ENCODE measurements around the gene CFAP20DC.
A peak's percentile ranks its signal among the peaks of the same experiment; 100 is the strongest.

Gene CFAP20DC

DNA sequence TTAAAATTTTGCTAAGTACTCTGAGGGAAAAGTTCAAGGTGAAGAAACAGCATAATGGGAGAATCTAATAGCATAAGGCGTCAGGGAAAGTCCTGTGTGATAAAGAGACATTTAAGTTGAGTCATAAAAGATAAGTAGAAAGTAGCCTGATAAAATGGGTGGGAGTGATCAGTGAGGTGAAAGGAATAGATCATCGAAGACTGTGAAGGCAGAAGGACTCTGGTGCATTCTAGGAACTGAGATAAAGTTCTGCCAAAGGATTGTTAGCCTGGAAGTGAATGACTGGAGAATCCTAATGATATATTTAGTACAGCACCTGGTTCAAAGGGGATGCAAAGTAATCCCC is 149.9 kb downstream of the CFAP20DC start:
- H3K4ac ChIP-seq (ENCODE audit: low read depth in 1 of 2, low read length in 2 of 2), result no peak overlapping the region
- no peak overlapping the region for H3K9ac ChIP-seq (ENCODE audit: low read length)
- no peak overlapping the region for H2BK5ac ChIP-seq (ENCODE audit: low read depth, low read length, poor library complexity, severe bottlenecking)
- no peak overlapping the region for H4K91ac ChIP-seq (ENCODE audit: low read length)
- H3K36me3 ChIP-seq (ENCODE audit: control insufficient read depth in 1 of 2, insufficient read depth in 2 of 2, low read depth in 1 of 2, low read length in 2 of 2), result no peaks in the 10 kb centered on the region
- DNase-seq, result no peak
- no peaks in the 10 kb centered on the region for H3K79me1 ChIP-seq (replicated peaks; ENCODE audit: low read length, poor library complexity, severe bottlenecking)
- no peak overlapping the region for H2BK12ac ChIP-seq (ENCODE audit: low read length in 2 of 2)
- H2AFZ ChIP-seq (ENCODE audit: low read depth, low read length), result no peak overlapping the region
- WGBS, result 53% methylated on average over 2 of the region's 2 CpGs
- H4K8ac ChIP-seq (ENCODE audit: low read length), result no peak overlapping the region
- H2BK120ac ChIP-seq (ENCODE audit: low read depth, low read length), result no peak overlapping the region
- H3K27ac ChIP-seq (ENCODE audit: low read length, poor library complexity, severe bottlenecking), result no peak overlapping the region
- no peak overlapping the region for H3K14ac ChIP-seq (ENCODE audit: low read length in 2 of 2)
- H3K18ac ChIP-seq (ENCODE audit: low read depth in 1 of 2, low read length in 2 of 2), result no peak overlapping the region
- no peak overlapping the region for H2BK15ac ChIP-seq (ENCODE audit: low read depth, poor library complexity, severe bottlenecking)
- H3K23ac ChIP-seq (ENCODE audit: low read length in 2 of 2), result no peak overlapping the region
- peaks cover 3% of the 10 kb centered on the region for H3K9me3 ChIP-seq (ENCODE audit: control insufficient read depth, low read length)
- peaks cover 2% of the 10 kb centered on the region for H3K4me1 ChIP-seq (ENCODE audit: control insufficient read depth, insufficient read depth, low read depth, low read length)
- no peak overlapping the region for H2AK5ac ChIP-seq (ENCODE audit: low read length, severe bottlenecking)
- H3K27me3 ChIP-seq (ENCODE audit: control insufficient read depth in 1 of 2, insufficient read depth in 1 of 2, low read length in 2 of 2), result no peaks in the 10 kb centered on the region
- H3K4me2 ChIP-seq (ENCODE audit: low read length, poor library complexity, severe bottlenecking), result no peak overlapping the region
- no peak overlapping the region for H3K4me3 ChIP-seq (ENCODE audit: insufficient read depth in 1 of 2, low read depth in 1 of 2, low read length in 2 of 2)

DNA sequence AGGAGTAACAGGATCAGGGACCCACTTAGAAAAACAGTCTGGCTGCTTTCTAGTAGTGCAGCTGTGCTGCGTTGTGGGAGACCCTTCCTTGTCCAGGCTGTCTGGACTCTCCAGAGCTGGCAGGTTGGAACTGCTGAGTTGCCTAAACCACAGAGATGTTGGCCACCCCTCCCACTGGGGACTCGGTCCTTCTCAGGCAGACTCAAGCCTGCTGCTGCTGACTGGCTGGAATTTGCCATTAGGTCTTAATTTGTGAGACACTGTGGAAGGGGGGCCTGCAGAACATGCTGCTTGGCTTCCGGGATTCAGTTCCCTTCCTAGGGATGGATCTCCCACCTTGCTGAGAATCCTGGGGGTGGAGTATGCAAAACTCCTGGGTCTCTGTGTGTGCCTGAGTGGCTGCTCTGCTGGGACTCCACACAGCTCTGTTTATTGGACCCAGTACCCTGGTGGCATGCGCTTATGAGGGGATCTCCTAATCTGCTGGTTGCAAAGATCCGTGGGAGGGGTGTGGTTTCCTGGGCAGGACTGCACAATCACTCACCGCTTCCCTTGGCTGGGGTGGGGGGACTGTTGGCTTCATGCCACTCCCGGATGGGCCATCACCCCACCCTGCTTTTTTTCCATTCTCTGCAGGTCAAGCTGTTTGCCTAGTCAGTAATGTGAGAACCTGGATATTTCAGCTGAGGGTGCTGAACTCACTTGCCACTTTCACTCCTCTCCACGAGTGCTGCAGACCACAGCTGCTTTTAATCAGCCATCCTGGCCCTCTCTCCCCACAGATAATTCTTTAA is 150.5 kb downstream of the CFAP20DC start:
- Histone ChIP-seq H3K18ac (ENCODE audit: low read depth in 1 of 2, low read length in 2 of 2) (no peak overlapping the region), H3K27me3 (ENCODE audit: control insufficient read depth in 1 of 2, insufficient read depth in 1 of 2, low read length in 2 of 2) (no peaks in the 10 kb centered on the region), H3K4me3 (ENCODE audit: insufficient read depth in 1 of 2, low read depth in 1 of 2, low read length in 2 of 2) (no peak overlapping the region), H2BK120ac (ENCODE audit: low read depth, low read length) (no peak overlapping the region), H3K9ac (ENCODE audit: low read length) (no peak overlapping the region), H3K36me3 (ENCODE audit: control insufficient read depth in 1 of 2, insufficient read depth in 2 of 2, low read depth in 1 of 2, low read length in 2 of 2) (no peaks in the 10 kb centered on the region), H3K9me3 (ENCODE audit: control insufficient read depth, low read length) (peaks cover 3% of the 10 kb centered on the region), H2AFZ (ENCODE audit: low read depth, low read length) (no peak overlapping the region), H2BK5ac (ENCODE audit: low read depth, low read length, poor library complexity, severe bottlenecking) (peak overlapping the region; percentile 44), H3K4me2 (ENCODE audit: low read length, poor library complexity, severe bottlenecking) (no peak overlapping the region), H3K23ac (ENCODE audit: low read length in 2 of 2) (no peak overlapping the region), H4K91ac (ENCODE audit: low read length) (no peak overlapping the region), H2AK5ac (ENCODE audit: low read length, severe bottlenecking) (no peak overlapping the region), H4K8ac (ENCODE audit: low read length) (no peak overlapping the region), H3K14ac (ENCODE audit: low read length in 2 of 2) (no peak overlapping the region), H2BK12ac (ENCODE audit: low read length in 2 of 2) (no peak overlapping the region), H3K4ac (ENCODE audit: low read depth in 1 of 2, low read length in 2 of 2) (no peak overlapping the region), H3K27ac (ENCODE audit: low read length, poor library complexity, severe bottlenecking) (no peak overlapping the region), H2BK15ac (ENCODE audit: low read depth, poor library complexity, severe bottlenecking) (no peak overlapping the region), H3K79me1 (replicated peaks; ENCODE audit: low read length, poor library complexity, severe bottlenecking) (no peaks in the 10 kb centered on the region), H3K4me1 (ENCODE audit: control insufficient read depth, insufficient read depth, low read depth, low read length) (peaks cover 2% of the 10 kb centered on the region)
- no peak for DNase-seq
- 83% methylated on average over 5 of the region's 8 CpGs for WGBS

- DNase-seq, result no peak
- Histone ChIP-seq H3K4ac (ENCODE audit: low read depth in 1 of 2, low read length in 2 of 2) (no peak overlapping the region), H3K4me1 (ENCODE audit: control insufficient read depth, insufficient read depth, low read depth, low read length) (peaks cover 2% of the 10 kb centered on the region), H3K18ac (ENCODE audit: low read depth in 1 of 2, low read length in 2 of 2) (no peak overlapping the region), H4K91ac (ENCODE audit: low read length) (no peak overlapping the region), H2BK15ac (ENCODE audit: low read depth, poor library complexity, severe bottlenecking) (no peak overlapping the region), H3K27me3 (ENCODE audit: control insufficient read depth in 1 of 2, insufficient read depth in 1 of 2, low read length in 2 of 2) (no peaks in the 10 kb centered on the region), H2AFZ (ENCODE audit: low read depth, low read length) (no peak overlapping the region), H3K27ac (ENCODE audit: low read length, poor library complexity, severe bottlenecking) (no peak overlapping the region), H3K4me2 (ENCODE audit: low read length, poor library complexity, severe bottlenecking) (no peak overlapping the region), H3K14ac (ENCODE audit: low read length in 2 of 2) (no peak overlapping the region), H2AK5ac (ENCODE audit: low read length, severe bottlenecking) (no peak overlapping the region), H3K23ac (ENCODE audit: low read length in 2 of 2) (no peak overlapping the region), H2BK12ac (ENCODE audit: low read length in 2 of 2) (no peak overlapping the region), H2BK120ac (ENCODE audit: low read depth, low read length) (no peak overlapping the region), H3K4me3 (ENCODE audit: insufficient read depth in 1 of 2, low read depth in 1 of 2, low read length in 2 of 2) (no peak overlapping the region), H3K36me3 (ENCODE audit: control insufficient read depth in 1 of 2, insufficient read depth in 2 of 2, low read depth in 1 of 2, low read length in 2 of 2) (no peaks in the 10 kb centered on the region), H3K79me1 (replicated peaks; ENCODE audit: low read length, poor library complexity, severe bottlenecking) (no peaks in the 10 kb centered on the region), H3K9me3 (ENCODE audit: control insufficient read depth, low read length) (peaks cover 2% of the 10 kb centered on the region), H3K9ac (ENCODE audit: low read length) (no peak overlapping the region), H4K8ac (ENCODE audit: low read length) (no peak overlapping the region), H2BK5ac (ENCODE audit: low read depth, low read length, poor library complexity, severe bottlenecking) (no peak overlapping the region)
- WGBS, result 100% methylated on average over 1 of the region's 2 CpGs
Observed at GRCh38 chr3:58898513-58898912, 151.3 kb downstream of the CFAP20DC start.

GRCh38 chr3:58897646-58898045 is 152.2 kb downstream of the CFAP20DC start:
- Histone ChIP-seq H2BK120ac (ENCODE audit: low read depth, low read length) (no peak overlapping the region), H3K14ac (ENCODE audit: low read length in 2 of 2) (no peak overlapping the region), H3K4me3 (ENCODE audit: insufficient read depth in 1 of 2, low read depth in 1 of 2, low read length in 2 of 2) (no peak overlapping the region), H2BK15ac (ENCODE audit: low read depth, poor library complexity, severe bottlenecking) (no peak overlapping the region), H2AFZ (ENCODE audit: low read depth, low read length) (no peak overlapping the region), H3K27ac (ENCODE audit: low read length, poor library complexity, severe bottlenecking) (no peak overlapping the region), H3K4me1 (ENCODE audit: control insufficient read depth, insufficient read depth, low read depth, low read length) (peaks cover 2% of the 10 kb centered on the region), H2BK5ac (ENCODE audit: low read depth, low read length, poor library complexity, severe bottlenecking) (no peak overlapping the region), H4K91ac (ENCODE audit: low read length) (no peak overlapping the region), H3K18ac (ENCODE audit: low read depth in 1 of 2, low read length in 2 of 2) (no peak overlapping the region), H3K79me1 (replicated peaks; ENCODE audit: low read length, poor library complexity, severe bottlenecking) (no peaks in the 10 kb centered on the region), H2AK5ac (ENCODE audit: low read length, severe bottlenecking) (no peak overlapping the region), H3K23ac (ENCODE audit: low read length in 2 of 2) (no peak overlapping the region), H3K4me2 (ENCODE audit: low read length, poor library complexity, severe bottlenecking) (no peak overlapping the region), H2BK12ac (ENCODE audit: low read length in 2 of 2) (no peak overlapping the region), H3K9ac (ENCODE audit: low read length) (no peak overlapping the region), H4K8ac (ENCODE audit: low read length) (no peak overlapping the region), H3K4ac (ENCODE audit: low read depth in 1 of 2, low read length in 2 of 2) (no peak overlapping the region), H3K36me3 (ENCODE audit: control insufficient read depth in 1 of 2, insufficient read depth in 2 of 2, low read depth in 1 of 2, low read length in 2 of 2) (no peaks in the 10 kb centered on the region), H3K9me3 (ENCODE audit: control insufficient read depth, low read length) (no peaks in the 10 kb centered on the region), H3K27me3 (ENCODE audit: control insufficient read depth in 1 of 2, insufficient read depth in 1 of 2, low read length in 2 of 2) (no peaks in the 10 kb centered on the region)
- DNase-seq, result no peak
- 95% methylated on average over 4 of the region's 4 CpGs for WGBS
